K562 (cell line): ENCODE results near the gene UGT8. TPM values are rescaled to one million over a fixed set of nuclear protein-coding genes. Genes with fewer than 3 reads are reported as not detected.

Experiments used
- ATAC-seq: fragments of 200-7000 bp; cut with Tn5 transposase; 3 replicates; pipeline ENCODE4 v1.9.1; 2020; ENCODE audit warnings: moderate library complexity
- BruUV-seq: library from RNA; stranded (reverse); fragments of 400-500 nt; replicated peaks from 2 replicates; lab custom pipeline; 2021; lab: Mats Ljungman, UMichigan
- CTCF ChIA-PET: fragments of 300-600 bp; formaldehyde crosslinking; extraction: SDS; loops from one replicate; lab custom pipeline; 2021; ENCODE audit warnings: low intra/inter-chr PET ratio; lab: Yijun Ruan, JAX
- POLR2A ChIA-PET: fragments of 300-600, 350-650 bp; sonication (Branson Sonifier 250); formaldehyde crosslinking; extraction: SDS; loops from one replicate; lab custom pipeline; 2021; ENCODE audit warnings: antibody characterized with exemption, inconsistent platforms; lab: Yijun Ruan, JAX
- DNase-seq, 4 experiments: peaks; one replicate each; pipeline versions ENCODE4 v3.0.0 to v3.0.0-alpha.2; 2011 to 2018; ENCODE audit warnings: low spot score in 3 of 4, mixed read lengths in 3 of 4; ENCODE audit errors: extremely low read depth in 1 of 4
- FAIRE-seq: peaks from 2 replicates; lab custom pipeline; 2011; peaks lifted over from hg19 to GRCh38; lab: Jason Lieb, UNC
- H2AFZ ChIP-seq: 2 replicates; pipeline ENCODE4 v1.6.0; 2011; ENCODE audit warnings: low read depth, low read length, control low read depth, inconsistent platforms
- H3K27ac ChIP-seq: fragments of 200-600 bp; 3 replicates; pipeline ENCODE4 v1.8.0; 2011; ENCODE audit warnings: low read depth, mild to moderate bottlenecking, control low read depth, inconsistent platforms, low read length, moderate library complexity, mixed read lengths; ENCODE audit errors: extremely low read depth
- H3K27me3 ChIP-seq, 2 experiments: fragments of 300-600 bp in 1 of 2; 2 replicates in 1 of 2; 3 replicates in 1 of 2; pipeline versions ENCODE4 v1.6.0 to v1.8.0; 2011; ENCODE audit warnings: inconsistent platforms in 2 of 2, low read length in 2 of 2, mild to moderate bottlenecking in 1 of 2, mixed read lengths in 1 of 2, moderate library complexity in 1 of 2; ENCODE audit not compliant: control insufficient read depth in 2 of 2, insufficient read depth in 2 of 2
- H3K36me3 ChIP-seq: fragments of 300-600 bp; 3 replicates; pipeline ENCODE4 v1.8.0; 2011; ENCODE audit warnings: mild to moderate bottlenecking, low read length, inconsistent platforms; ENCODE audit not compliant: control insufficient read depth, insufficient read depth
- H3K4me1 ChIP-seq, 2 experiments: fragments of 200-600 bp in 1 of 2; replicated peaks in 1 of 2; 2 replicates in 1 of 2; 3 replicates in 1 of 2; pipeline versions ENCODE4 v1.5.1 to v1.8.0; 2011; ENCODE audit warnings: inconsistent platforms in 2 of 2, low read length in 2 of 2, mild to moderate bottlenecking in 1 of 2, mixed read lengths in 1 of 2, moderate library complexity in 1 of 2; ENCODE audit not compliant: control insufficient read depth in 2 of 2, insufficient read depth in 2 of 2
- H3K4me2 ChIP-seq: 2 replicates; pipeline ENCODE4 v1.6.1; 2011; ENCODE audit warnings: low read length, control low read depth, inconsistent platforms, mixed read lengths; ENCODE audit not compliant: insufficient read depth
- H3K4me3 ChIP-seq: fragments of 200-600 bp; sonication (generic), shearing (Covaris generic); 2 replicates; pipeline ENCODE4 v1.5.1; 2016; ENCODE audit warnings: control low read depth, inconsistent platforms
- H3K79me2 ChIP-seq: fragments of 200-600 bp; 3 replicates; pipeline ENCODE4 v1.8.0; 2011; ENCODE audit warnings: low read length, inconsistent platforms; ENCODE audit not compliant: control insufficient read depth, insufficient read depth
- H3K9ac ChIP-seq, 2 experiments: 2 replicates each; pipeline versions ENCODE4 v1.6.0 to v1.6.1; 2011; ENCODE audit warnings: low read depth in 2 of 2, low read length in 2 of 2, control low read depth in 1 of 2, inconsistent platforms in 1 of 2, mild to moderate bottlenecking in 1 of 2, mixed read lengths in 1 of 2; ENCODE audit not compliant: insufficient read depth in 1 of 2
- H3K9me1 ChIP-seq: one replicate; pipeline ENCODE4 v1.6.0; 2011; ENCODE audit warnings: inconsistent platforms, mild to moderate bottlenecking, low read length, moderate library complexity; ENCODE audit not compliant: control insufficient read depth, insufficient read depth
- H3K9me3 ChIP-seq: replicated peaks from 2 replicates; pipeline ENCODE4 v1.5.1; 2011; ENCODE audit warnings: low read depth, low read length, inconsistent platforms; ENCODE audit not compliant: control insufficient read depth, insufficient read depth
- H4K20me1 ChIP-seq: replicated peaks from 2 replicates; pipeline ENCODE4 v1.6.1; 2011; ENCODE audit warnings: low read length, inconsistent platforms, mixed read lengths; ENCODE audit not compliant: control insufficient read depth, insufficient read depth
- E2F8 ChIP-seq: fragments of 450-650 bp; IDR thresholded peaks from 2 replicates; pipeline ENCODE4 v1.7.1; 2018; ENCODE audit warnings: mild to moderate bottlenecking, low read depth; ENCODE audit not compliant: partially characterized antibody
- HEY1 ChIP-seq: fragments of 250-450 bp; sonication (Bioruptor Pico); IDR thresholded peaks from 2 replicates; pipeline ENCODE4 v1.5.0; 2020; ENCODE audit warnings: mild to moderate bottlenecking, moderate library complexity, borderline replicate concordance
- PML ChIP-seq: IDR thresholded peaks from 2 replicates; pipeline ENCODE4 v1.6.1; 2012; ENCODE audit warnings: low read length, inconsistent platforms
- POLR3G ChIP-seq: IDR thresholded peaks from 2 replicates; pipeline ENCODE4 v1.6.1; 2011; ENCODE audit not compliant: insufficient read length, insufficient replicate concordance; ENCODE audit errors: extremely low read depth
- XRCC4 ChIP-seq: IDR thresholded peaks from one replicate; pipeline ENCODE4 v1.6.1; 2011; ENCODE audit not compliant: insufficient read depth, insufficient read length; ENCODE audit errors: extremely low read depth
- ZNF316 ChIP-seq: fragments of 450-650 bp; IDR thresholded peaks from 2 replicates; pipeline ENCODE4 v1.6.1; 2016
- ZNF764 ChIP-seq: fragments of 250-450 bp; sonication (Bioruptor Pico); IDR thresholded peaks from 2 replicates; pipeline ENCODE4 v1.4.0; 2020; ENCODE audit warnings: low read depth, mild to moderate bottlenecking, moderate library complexity
- WGBS: fragments of 100-300 bp; shearing (Covaris generic); methylation state at CpG from one replicate; pipeline ENCODE4 v1.1.6; 2016; ENCODE audit warnings: low coverage, mixed read lengths; ENCODE audit not compliant: insufficient coverage; ENCODE audit errors: missing lambda C conversion rate; 5-methylcytosine and 5-hydroxymethylcytosine counted together
- in situ Hi-C: fragments of 300-500 bp; cut with MboI; formaldehyde crosslinking; loops from 4 replicates; pipeline ENCODE4 v1.15.0; 2018; ENCODE audit warnings: inconsistent platforms, mixed read lengths
- intact Hi-C: fragments of 100-400 bp; cut with micrococcal nuclease; formaldehyde crosslinking; loops from 2 replicates; pipeline ENCODE4 v1.14.2; 2022
- polyA plus RNA-seq, 8 experiments: library from polyadenylated mRNA; depleted of rRNA in 4 of 8; stranded (reverse) in 5 of 8; unstranded in 3 of 8; fragments of >200 nt; fragmentation: Nextera tagmentation in 2 of 8; fragmentation: Illumina TruSeq in 1 of 8; extraction: Ambion mirVana in 2 of 8; extraction: Trizol in 1 of 8; gene quantifications; 2 replicates each; pipeline versions ENCODE4 v1.2.1 to v1.2.3, GENCODE V29; 2011 to 2014; ENCODE audit warnings: inconsistent platforms in 1 of 8, missing spikeins in 1 of 8
- total RNA-seq, 7 experiments: library from RNA; depleted of rRNA in 6 of 7; stranded (reverse); fragments of >200 nt in 6 of 7; fragmentation: Illumina TruSeq in 2 of 7; extraction: Trizol in 2 of 7; gene quantifications; 2 replicates each; pipeline versions ENCODE4 v1.2.1 to v1.2.3, GENCODE V29; 2011 to 2021; ENCODE audit warnings: low replicate concordance in 1 of 7
- TF ChIP-seq, protein P1 (sequence below): fragments of 250-450 bp; sonication (Bioruptor Pico); IDR thresholded peaks from 2 replicates; pipeline ENCODE4 v1.8.0; 2022; ENCODE audit warnings: inconsistent platforms, mild to moderate bottlenecking, moderate library complexity, borderline replicate concordance

UGT8 gene
- total and polyA plus RNA-seq, 9 of the 15 experiments (the other 6 are each of a cell fraction or from before 2014, with no cell fraction given), result 3.0 to 10.7 (median 6.0) TPM

DNA sequence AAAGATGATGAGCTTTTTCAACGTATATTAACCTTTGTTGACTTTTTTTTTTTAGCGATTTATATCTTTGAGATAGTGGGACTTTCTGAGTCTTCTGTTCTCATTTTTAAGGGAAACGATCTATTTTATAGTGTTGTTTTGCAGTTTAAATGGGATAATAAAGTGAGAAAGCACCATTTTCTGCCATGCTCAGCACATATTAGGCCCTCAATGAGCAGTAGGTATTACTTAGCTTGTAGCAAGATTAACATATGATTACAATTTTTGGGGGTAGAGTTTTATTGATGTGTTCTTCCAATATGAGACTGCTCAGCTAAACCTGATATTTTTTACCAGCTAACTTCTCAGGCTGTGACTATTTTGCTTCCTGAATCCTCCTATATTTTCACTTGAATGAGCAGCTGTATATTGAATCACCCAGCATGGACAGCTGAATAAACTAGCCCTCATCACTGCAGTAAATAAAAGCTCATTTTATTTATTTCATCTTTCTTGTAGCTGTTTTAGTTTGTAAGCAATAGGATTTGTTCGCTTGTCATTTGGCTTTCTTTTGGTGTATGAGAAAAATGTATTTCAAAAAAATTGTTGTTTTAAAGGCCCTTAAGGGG, 43.7 kb downstream of the UGT8 start:
- in situ Hi-C loops, result no loop called here
- TF ChIP-seq ZNF764 (CRISPR knock-in tag) (no peak), POLR3G (no peak), XRCC4 (no peak), PML (no peak), E2F8 (no peak), ZNF316 (peak; percentile 4; the same call in 1 of the 2 replicates), HEY1 (CRISPR knock-in tag) (no peak)
- TF ChIP-seq, protein P1, sequence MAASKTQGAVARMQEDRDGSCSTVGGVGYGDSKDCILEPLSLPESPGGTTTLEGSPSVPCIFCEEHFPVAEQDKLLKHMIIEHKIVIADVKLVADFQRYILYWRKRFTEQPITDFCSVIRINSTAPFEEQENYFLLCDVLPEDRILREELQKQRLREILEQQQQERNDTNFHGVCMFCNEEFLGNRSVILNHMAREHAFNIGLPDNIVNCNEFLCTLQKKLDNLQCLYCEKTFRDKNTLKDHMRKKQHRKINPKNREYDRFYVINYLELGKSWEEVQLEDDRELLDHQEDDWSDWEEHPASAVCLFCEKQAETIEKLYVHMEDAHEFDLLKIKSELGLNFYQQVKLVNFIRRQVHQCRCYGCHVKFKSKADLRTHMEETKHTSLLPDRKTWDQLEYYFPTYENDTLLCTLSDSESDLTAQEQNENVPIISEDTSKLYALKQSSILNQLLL (CRISPR knock-in tag), result no peak
- Histone ChIP-seq H3K9me1 (no peaks in the 10 kb centered on the region), H3K79me2 (no peaks in the 10 kb centered on the region; the same call in 1 of the 3 replicates), H2AFZ (no peak overlapping the region), H4K20me1 (no peaks in the 10 kb centered on the region), H3K27me3 (no peaks in the 10 kb centered on the region), H3K4me2 (no peak overlapping the region), H3K27ac (no peak overlapping the region), H3K36me3 (no peaks in the 10 kb centered on the region), H3K9me3 (no peaks in the 10 kb centered on the region), H3K4me3 (no peak overlapping the region), H3K9ac (no peak overlapping the region), H3K4me1 (no peaks in the 10 kb centered on the region)
- ATAC-seq, result no peak
- POLR2A ChIA-PET, result no interaction called here
- FAIRE-seq, result no peak
- BruUV-seq, result no TSS peak
- intact Hi-C loops, result no loop called here
- WGBS, result 20% methylated on average over 4 of the region's 4 CpGs
- CTCF ChIA-PET, result no interaction called here
- no peak for DNase-seq
